GM12892 (cell line): ENCODE results near the gene FOXN1.

Experiments used
- POLR2A ChIP-seq: IDR thresholded peaks from 2 replicates; pipeline ENCODE4 v1.6.1; 2011; ENCODE audit warnings: low read depth, low read length, control low read depth
- TAF1 ChIP-seq: IDR thresholded peaks from 2 replicates; pipeline ENCODE4 v1.6.1; 2011; ENCODE audit warnings: low read depth, mild to moderate bottlenecking, control low read depth, low read length, borderline replicate concordance

GRCh38 chr17:28491286-28491685 lies 14.9 kb upstream of the FOXN1 start:
- no peak for TF ChIP-seq POLR2A
- TF ChIP-seq TAF1 = no peak
